Inferior parietal cortex (tissue), 1 donor: Measurements from ENCODE around the gene SH3RF1.

Experiments
- DNase-seq: peaks from one replicate; pipeline ENCODE4 v3.0.0-alpha.2; 2016; ENCODE audit errors: extremely low spot score

Gene SH3RF1

DNA sequence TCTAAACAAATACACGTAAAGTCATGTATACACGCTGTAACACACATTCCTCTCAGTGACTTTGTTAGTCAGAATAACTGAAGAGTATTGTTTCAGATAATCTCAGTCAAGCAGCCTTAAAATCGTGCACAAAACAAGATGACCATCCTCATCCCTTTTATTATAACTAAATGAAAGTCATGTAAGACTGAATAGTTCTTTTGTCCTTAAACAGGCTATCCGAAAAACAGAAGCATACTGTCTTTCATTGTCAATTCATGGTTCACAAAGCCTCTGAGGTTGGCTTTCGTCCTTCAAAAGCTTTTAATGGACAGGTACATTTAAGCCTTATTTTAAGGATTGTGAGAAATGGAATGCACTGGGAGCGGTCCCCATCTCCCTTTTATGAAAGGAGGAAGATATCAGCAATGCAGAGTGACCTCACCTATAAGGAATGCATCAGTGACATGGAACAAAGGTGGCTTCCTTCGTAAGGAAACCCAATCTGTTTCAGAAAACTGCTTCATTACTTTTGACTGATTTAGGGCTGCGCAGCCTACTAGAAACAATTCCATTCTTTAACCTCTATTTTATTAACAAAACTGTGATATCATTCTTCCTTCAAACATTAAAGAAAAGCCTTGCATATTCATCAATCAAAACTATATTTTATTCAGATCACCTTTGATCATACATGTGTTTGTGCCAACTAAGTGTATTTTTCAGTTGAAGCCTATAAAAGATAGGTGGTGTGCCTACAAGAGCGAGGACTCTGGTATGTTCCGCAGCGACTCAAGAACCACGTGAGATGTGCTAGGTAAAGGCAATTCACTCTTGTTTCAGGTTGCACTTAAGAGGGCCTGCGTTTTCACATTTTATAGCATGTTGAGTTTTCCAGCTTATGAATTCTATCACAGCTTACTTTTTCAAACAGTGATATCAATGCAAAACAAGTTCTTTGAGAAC, 19.2 kb downstream of the SH3RF1 start:
- no peak for DNase-seq

- no peak for DNase-seq
These were observed 20.0 kb downstream of the SH3RF1 start for GRCh38 chr4:169250796-169251195.

GRCh38 chr4:169249999-169250398, 20.8 kb downstream of the SH3RF1 start:
- DNase-seq: no peak

DNA sequence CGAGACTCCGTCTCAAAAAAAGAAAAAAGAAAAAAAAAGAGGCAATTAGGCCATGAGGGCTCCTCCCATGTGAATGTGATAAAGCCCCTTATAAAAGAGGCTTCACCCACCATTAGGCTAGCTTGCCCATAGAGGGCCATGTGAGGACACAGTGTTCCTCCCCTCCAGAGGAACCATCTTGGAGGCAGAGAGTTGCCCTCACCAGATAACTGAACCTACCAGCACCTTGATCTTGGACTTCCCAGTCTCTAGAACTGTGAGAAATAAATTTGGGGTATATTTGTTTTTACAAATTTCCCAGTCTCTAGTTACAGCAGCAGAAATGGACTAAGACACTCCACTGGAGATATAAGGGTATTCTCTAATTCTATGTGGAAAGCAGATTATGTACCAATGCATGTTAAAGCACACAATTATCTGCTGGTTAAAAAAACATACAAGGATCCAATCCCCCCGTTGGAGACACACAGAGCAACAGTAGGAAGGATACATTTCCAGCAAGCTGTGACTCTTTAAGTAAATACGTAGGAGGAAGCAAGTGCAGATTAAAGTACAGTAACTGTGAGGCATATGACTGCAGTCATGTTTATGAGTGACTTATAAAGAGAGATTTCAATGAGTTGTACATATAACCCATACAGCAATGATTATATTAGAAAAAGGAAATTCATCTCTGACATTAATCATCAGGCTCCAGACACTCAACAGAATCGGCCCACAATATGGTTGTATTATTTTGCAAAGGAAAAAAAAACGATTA, 21.4 kb downstream of the SH3RF1 start:
- DNase-seq: no peak

DNA sequence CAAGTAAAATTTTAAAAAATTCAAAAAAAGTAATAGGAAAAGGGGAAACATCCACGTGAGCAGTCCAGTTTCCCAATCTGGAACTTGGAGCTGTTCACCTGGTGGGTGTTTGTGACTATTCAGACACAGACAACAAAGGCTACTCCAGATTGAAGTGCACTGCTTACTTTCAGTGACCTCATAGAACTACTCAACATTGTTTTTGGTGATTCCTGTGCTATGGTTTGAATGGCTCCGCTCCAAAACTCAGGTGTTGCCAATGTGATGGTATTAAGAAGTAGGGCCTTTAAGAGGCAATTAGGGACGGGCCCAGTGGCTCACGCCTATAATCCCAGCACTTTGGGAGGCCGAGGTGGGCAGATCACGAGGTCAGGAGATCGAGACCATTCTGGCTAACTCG, 22.1 kb downstream of the SH3RF1 start:
- no peak for DNase-seq

DNA sequence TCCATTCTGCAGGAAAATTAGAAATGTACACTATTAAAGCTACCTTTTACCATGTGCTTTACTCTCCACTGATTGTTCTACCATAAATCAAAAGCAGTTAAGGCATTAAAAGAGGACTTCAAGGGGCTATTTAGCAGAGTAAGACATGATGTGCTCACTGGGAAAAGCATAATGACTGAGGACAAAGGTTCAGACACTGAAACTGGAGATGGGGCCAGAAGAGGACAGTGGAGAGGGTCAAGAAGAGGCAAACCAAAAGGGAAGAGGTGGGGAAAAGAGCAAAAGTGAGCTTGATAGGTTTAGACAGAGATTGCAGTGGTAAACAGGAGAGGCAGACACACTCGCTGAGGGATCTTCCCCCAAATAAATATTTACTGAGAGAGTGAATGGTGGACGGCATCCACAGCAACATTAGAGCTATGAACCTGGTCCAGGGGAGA, 23.8 kb downstream of the SH3RF1 start:
- no peak for DNase-seq

DNA sequence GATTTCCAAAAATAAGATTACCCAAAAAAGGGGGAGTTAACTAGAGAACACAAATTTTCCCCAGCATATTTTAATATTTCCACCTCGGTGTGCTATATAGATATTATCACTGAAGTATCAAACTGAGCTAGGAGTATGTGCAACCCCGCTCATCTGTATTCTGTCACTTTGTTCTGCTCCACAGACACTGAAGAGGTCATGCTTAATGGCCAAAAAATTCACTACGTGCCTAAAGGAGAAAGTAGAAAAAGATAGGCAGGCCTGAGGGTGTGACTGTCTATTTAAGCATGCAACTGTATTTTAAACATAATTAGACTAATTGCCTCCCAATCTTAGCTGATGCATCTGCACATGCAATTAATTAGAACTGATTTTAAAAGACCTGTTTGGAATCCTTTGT, 24.5 kb downstream of the SH3RF1 start:
- no peak for DNase-seq

GRCh38 chr4:169245061-169245460, 25.7 kb downstream of the SH3RF1 start:
- no peak for DNase-seq

DNA sequence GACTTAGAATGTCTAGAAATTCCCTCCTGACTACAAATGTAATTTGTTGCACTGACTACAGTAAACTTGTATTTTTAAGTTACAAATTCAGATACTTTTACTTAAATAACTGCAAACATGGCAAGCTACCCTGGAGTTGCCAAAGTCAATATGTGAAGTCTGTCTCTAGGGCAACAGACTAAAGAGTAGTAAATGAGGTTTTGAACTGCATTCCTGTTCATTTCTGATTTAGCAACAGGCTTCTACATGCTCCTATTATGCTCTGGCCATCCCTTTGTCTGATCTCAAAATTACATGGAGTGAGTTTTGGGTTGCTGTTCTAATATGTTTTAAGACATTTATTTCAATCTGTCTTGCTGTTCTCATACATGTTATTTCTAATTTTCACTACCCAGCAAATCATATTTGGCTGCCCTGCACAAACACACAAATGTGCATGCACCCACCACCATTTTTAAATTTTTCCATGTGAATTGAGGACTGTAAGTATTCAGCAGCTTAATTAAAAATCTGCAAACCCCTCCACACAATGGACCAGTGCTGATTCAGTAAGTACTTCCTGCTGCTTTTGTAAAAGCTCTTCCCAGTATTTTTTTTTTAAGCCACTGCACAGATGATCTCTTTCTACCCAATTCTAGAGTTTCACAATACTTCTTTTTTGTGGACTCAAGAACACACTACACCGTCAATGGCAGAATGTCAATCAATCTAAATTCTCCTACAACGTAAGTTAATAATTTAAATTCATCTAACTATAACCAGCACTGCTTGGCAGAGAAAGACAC, 26.7 kb downstream of the SH3RF1 start:
- no peak for DNase-seq

DNA sequence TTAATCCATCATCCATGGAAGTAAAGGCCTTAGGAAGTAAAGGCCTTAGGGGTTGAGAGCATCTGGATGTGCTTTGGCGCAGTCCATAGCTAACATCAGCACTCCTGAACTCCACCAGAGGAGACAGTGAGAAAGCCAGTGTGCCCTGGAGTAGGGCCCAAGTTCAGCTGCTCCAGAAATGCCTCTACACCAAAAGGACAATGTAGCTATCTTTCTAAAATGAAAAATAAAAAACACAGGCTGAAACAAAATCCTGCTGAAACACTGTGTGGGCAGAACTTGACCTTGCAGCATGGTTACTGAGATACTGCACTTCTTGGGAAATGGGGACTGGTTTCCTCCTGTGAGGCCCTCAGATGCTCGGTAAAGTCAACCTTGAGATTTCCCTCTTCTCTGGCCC, 29.3 kb downstream of the SH3RF1 start:
- no peak for DNase-seq

GRCh38 chr4:169239221-169239905, 31.4 kb downstream of the SH3RF1 start:
- DNase-seq: no peak

DNA sequence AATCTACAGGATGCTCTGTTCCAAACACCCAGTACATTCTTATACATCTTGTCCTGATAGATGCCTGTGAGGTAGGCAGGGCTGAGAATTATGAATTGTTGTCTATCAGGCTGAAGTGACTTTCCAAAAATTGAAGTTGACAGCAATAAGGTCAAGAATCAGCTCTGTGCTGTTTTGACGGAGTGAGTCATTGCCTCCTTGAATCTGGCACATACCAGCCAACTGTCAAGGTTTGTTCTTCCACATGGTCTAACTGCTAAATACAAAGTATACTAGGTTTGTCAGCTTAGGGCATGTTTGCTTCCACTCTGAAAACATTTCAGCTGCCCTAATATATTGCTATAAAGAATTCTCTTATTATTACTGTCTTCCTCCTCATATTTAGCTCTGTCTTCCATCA, 32.3 kb downstream of the SH3RF1 start:
- no peak for DNase-seq

GRCh38 chr4:169236873-169237626, 33.7 kb downstream of the SH3RF1 start:
- no peak for DNase-seq

GRCh38 chr4:169236078-169236477, 34.7 kb downstream of the SH3RF1 start:
- no peak for DNase-seq

DNA sequence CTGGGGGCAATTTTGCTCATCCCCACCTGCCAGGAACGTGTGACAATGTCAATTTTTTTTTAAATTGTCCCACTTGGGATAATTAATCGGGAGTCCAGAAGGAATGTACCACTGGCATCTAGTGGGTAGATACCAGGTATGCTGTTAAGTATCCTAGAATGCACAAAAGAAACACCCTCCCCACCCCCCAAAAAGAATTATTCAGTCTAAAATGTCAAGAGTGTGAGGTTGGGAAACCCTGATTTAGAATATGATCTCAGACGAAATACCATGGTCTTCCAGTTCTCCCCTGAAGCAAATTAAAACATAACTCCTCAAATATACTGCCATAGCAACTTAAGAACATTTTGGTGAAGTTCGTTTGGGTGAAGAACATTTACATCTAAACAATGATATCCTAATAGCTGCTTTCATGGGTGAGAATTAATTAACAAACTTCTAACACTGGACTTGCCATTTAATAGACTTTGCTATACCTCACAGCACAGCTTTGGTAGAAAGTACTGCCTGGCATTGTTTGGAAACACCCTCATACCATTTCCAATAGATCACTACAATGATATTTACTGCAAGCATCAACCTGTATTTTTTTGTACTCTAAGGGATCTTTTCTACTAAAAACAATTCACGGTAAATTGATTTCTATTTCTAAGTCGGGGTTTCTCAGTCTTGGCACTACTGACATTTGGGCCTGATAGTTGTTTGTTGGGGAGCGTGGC, 36.5 kb downstream of the SH3RF1 start:
- no peak for DNase-seq

GRCh38 chr4:169233691-169234090, 37.1 kb downstream of the SH3RF1 start:
- DNase-seq: no peak

DNA sequence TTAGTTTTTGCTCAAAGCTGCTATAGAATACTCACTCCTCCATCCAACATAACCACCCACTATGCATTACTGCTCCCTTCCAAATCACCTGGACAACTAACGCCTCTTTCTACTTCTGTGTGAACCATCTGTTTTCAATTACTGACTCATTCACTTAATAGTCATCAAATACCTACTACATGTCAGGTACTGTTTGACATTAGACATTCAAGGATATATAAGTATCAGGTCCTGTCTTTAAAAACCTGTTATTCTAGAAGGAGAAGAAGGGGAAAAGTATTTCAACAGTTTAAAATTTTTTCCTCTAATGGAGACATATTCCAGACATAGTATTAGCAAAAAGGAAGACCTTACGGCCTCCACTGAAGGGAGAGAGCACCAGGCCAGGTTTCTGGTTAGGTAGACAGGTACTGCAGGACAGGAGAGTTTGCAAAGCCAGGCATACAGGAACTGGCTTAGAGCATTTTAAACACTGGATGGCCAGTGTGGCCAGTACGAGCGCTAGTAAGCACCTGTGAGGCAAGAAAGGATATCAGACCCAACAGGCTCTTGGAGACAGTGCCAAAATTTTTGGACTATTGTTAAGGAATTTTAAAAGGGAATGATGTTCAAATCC, 39.0 kb downstream of the SH3RF1 start:
- no peak for DNase-seq

DNA sequence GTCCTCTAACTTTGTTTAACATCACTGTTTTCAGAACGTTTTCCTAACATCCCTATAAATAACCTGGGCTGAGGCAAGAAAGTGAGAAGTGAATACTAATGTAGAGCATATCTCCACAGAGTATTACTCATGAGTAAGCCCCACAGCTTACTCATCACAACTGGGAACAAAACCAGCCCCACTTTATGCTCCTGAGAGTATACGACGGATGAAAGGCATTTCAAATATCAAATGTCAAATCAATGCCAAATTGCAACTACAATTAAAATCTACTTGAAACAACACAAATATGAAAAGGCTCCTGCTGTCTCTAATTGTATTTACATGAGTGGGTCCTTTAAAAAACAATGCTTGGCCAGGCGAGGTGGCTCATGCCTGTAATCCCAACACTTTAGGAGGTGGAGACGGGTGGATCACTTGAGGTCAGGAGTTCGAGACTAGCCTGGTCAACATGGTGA, 41.2 kb downstream of the SH3RF1 start:
- peak; percentile 54 for DNase-seq

DNA sequence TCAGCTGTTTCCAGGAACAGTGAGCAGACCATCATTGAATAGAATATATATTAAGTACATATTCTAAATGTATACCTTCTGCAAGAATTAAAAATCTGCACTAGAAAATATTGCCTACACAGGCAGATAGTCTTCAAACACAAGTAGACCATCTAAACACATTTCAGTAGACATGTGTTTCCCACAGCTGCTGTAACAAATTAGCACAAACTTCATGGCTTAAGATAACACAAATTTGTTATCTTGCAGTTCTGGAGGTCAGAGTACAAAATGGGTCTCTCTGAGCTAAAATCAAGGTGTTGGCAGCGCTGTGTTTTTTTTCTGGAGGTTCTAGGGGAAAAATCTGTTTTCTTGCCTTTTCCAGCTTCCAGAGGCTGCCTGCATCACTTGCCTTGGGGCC, 42.7 kb downstream of the SH3RF1 start:
- DNase-seq: no peak

DNA sequence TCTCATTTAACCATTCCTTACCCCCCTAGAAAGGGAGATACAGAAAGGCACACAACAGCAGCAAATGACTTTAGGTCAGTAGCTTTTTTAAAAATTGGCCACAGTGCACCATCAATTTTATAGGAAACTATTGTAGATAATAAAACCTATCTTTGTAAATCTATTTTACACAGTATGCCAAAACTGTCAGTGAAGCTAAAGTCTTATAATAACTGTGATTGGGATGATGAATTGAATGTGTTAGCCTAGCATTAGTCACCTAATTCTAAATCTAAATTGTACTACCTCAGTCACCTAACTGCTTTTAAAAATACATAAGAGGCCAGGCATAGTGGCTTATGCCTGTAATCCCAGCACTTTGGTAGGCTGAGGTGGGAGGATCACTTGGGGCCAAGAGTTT, 44.2 kb downstream of the SH3RF1 start:
- DNase-seq: no peak
